GM13977 (cell line): ENCODE results near the gene MIGA2.

Source experiments
- DNase-seq: peaks from one replicate; pipeline ENCODE4 v3.0.0; 2012; ENCODE audit warnings: low spot score
- in situ Hi-C: fragments of 300-500 bp; cut with MboI; formaldehyde crosslinking; loops from one replicate; pipeline ENCODE4 v1.12.0; 2022; ENCODE audit warnings: low sequenced_read_pairs, low pct_unique_long_range_greater_than_20kb, mixed read lengths, inconsistent platforms; ENCODE audit not compliant: unreplicated experiment
- TF ChIP-seq, protein P1 (sequence below): IDR thresholded peaks from 2 replicates; pipeline ENCODE4 v1.5.1; 2012; ENCODE audit warnings: mild to moderate bottlenecking, control low read depth; ENCODE audit not compliant: insufficient read depth; ENCODE audit errors: extremely low read depth, missing control alignments

The MIGA2 gene

DNA sequence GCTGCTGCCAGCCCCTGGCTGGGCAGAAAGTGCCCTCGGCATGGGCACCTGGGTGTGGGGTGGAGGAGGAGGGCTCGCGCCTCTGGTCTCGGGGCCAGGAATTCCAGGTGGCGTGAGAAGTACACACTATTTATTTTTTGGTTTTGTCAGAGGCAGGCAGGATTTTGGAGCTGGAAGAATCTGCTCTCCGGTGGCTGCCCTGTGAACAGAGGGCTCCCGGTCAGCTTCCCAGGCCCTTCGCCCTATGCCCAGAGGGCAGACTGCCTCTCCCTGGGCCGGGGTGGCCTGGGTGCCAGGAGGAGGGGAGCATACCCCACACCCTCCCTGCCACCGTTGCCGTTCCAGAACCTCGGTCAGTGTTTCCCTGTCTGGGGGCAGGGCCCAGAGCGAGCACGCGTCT, 52.8 kb downstream of the MIGA2 start:
- TF ChIP-seq, protein P1, sequence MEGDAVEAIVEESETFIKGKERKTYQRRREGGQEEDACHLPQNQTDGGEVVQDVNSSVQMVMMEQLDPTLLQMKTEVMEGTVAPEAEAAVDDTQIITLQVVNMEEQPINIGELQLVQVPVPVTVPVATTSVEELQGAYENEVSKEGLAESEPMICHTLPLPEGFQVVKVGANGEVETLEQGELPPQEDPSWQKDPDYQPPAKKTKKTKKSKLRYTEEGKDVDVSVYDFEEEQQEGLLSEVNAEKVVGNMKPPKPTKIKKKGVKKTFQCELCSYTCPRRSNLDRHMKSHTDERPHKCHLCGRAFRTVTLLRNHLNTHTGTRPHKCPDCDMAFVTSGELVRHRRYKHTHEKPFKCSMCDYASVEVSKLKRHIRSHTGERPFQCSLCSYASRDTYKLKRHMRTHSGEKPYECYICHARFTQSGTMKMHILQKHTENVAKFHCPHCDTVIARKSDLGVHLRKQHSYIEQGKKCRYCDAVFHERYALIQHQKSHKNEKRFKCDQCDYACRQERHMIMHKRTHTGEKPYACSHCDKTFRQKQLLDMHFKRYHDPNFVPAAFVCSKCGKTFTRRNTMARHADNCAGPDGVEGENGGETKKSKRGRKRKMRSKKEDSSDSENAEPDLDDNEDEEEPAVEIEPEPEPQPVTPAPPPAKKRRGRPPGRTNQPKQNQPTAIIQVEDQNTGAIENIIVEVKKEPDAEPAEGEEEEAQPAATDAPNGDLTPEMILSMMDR = no peak
- no peak for DNase-seq
- in situ Hi-C loops = no loop called here

DNA sequence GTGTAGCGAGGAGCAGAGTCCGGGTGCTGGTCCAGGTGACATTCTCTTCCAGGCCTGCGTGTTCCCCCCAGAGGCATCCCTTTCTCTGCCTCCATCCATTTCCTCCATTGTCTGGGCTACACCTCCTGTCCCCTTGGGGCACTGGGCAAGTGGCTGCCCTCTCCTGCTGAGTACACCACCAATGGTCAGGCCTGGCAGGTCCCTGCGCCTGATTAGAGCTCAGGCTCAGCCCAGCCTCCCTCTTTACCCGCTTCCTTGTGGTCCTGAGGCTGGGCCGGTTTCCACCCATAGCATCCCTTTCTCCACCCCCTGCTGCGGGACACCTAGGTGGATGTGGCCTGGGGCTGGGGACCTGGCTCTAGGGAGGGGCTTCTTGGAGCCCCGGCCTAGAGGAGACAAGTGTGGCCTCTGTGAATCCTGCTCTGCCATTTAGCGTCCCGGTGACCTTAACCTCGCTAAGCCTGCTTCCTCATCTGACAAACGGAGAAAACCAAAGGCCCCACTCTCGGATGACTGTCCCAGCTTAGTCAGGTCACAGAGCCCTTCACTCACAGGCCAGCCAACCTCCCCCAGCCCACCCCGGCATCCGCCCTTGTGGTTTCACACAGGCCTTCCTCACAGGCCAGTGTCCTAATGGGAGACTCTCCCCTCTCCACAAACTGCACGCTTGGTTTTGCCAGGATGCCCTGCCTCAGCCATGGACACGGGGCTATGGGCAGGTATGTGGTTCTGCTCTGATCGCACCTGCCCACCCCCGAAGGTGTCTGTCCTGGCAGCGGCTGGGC, 57.4 kb downstream of the MIGA2 start:
- in situ Hi-C loops = no loop called here
- no peak for DNase-seq
- TF ChIP-seq, protein P1 = no peak

DNA sequence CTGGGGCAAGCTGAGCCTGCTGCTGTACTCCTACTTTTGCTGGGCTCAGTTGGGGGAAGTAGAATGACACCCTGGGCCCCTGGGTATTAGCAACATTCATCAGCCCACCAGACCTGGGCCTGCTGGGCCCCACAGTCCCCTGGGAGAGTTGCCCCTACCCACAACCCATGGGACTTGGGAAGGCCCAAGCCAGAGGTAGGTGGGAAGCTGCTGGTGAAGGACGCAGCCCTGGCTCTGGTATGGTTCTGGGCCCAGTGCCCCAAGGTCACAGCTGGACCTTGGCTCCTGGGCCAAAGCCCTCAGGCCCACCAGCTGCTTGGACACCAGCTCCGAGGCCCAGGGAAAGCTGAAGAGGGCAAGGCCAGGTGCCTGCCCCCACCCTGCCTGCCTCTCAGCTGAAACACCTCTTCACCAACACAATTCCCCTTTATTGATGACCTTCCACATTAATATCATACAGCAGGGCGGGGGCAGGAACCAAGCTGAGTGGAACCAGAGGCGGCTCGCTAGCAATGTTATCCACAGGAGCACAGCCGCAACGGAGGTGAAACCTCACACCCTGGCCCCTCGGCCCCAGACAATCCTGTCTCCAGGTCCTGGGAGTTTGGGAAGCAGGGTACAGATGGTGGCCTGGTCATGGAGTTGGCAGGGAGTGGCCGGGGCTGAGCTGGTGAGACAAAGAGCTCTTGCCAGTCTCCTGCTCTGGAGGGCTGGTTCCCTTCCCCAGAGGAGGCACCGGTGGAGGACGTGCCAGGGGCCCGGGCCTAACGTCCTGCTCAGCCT, 58.2 kb downstream of the MIGA2 start:
- TF ChIP-seq, protein P1 = no peak
- in situ Hi-C loops = no loop called here
- no peak for DNase-seq

DNA sequence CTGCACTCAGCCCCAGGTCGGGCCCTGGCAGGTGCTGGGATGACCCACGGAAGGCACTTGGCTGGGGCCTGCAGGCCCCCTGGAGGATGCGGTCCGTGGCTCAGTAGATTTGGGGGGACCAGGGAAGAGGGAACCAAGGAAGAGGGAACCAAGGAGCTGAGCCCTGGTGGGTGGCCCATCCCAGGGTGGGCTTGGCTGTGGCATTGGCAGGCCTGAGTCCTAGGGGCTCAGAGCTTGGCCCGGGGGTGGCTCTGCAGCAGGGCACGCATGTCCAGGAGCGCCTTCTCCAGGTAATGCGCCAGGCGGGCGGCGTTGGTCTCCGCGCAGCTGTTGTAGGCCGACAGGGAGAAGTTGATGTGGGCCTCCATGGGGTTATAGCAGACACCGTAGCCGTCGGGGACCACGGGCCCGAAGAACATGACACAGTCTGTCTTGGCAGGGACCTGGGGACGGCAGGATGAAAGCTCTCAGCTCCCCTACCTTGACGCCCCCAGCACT, 58.8 kb downstream of the MIGA2 start:
- no peak for DNase-seq
- in situ Hi-C loops = no loop called here
- TF ChIP-seq, protein P1 = no peak

DNA sequence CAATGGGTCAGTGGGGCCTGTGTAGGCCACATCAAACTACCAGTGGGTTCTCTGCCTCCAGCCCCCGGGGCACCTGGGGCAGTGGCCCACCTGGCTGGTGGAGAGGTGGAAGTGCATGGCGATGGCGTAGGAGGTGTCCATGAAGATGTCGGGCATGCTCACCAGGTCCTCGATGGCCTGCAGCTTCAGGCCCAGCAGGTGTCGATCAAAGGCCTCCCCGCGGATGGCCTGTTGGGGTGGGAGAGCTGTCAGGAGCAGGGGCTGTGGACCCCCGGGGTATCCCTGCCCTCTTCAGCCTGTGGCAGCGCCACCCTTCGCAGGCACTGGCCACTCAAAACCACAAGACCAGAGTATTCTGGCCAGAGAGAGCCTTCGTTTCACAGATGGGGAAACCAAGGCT, 59.5 kb downstream of the MIGA2 start:
- in situ Hi-C loops = no loop called here
- TF ChIP-seq, protein P1 = no peak
- DNase-seq = no peak

DNA sequence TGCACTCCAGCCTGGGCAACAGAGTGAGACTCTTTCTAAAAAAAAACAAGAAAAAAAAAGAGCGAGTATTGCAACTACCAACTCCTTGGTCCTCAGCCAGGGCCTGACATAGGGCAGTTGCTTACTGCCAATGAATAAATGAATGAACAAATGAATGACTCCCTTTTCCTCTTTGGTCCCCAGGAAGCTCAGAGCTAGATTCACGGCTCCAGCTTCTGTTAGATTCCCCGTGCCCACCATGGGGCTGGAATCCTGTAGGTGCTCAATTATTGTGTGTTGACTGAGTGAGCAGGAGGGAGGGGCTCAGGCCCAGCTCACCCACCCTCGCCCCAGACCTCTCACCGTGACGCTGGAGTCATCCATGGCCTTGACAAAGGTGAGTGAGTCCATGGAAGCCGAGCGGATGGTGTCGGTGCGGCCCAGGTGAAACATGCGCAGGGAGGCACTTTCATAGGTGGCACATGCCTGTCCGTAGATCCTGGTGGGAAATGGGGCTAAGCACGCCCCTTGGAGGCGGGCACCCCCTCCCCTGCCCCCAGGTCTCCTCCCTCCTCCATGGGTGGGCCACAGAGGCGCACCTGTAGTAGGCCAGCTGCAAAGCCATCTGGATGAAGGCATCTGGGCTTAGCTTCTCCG, 61.4 kb downstream of the MIGA2 start:
- in situ Hi-C loops = no loop called here

More for the DNA sequence above, 61.4 kb downstream of the MIGA2 start:
- TF ChIP-seq, protein P1 = no peak
- no peak for DNase-seq
